GM21825 (cell line): ENCODE data around the gene PERCC1.

ENCODE experiments used
- ATAC-seq: cut with Tn5 transposase; IDR thresholded peaks from one replicate; pipeline ENCODE4 v1.9.1; 2021; ENCODE audit warnings: mild to moderate bottlenecking, moderate library complexity; ENCODE audit not compliant: unreplicated experiment

PERCC1 gene

GRCh38 chr16:1448536-1449116 is 17.7 kb downstream of the PERCC1 start:
- ATAC-seq = no peak

GRCh38 chr16:1449201-1449788 is 18.4 kb downstream of the PERCC1 start:
- ATAC-seq = no peak

GRCh38 chr16:1450218-1450617 is 19.3 kb downstream of the PERCC1 start:
- ATAC-seq = no peak

- no peak for ATAC-seq
Measured at GRCh38 chr16:1450841-1451240, 20.0 kb downstream of the PERCC1 start.

- ATAC-seq = no peak
Measured at GRCh38 chr16:1451702-1452392, 21.0 kb downstream of the PERCC1 start.

- ATAC-seq = no peak
Measured at GRCh38 chr16:1452530-1452929, 21.7 kb downstream of the PERCC1 start.

- ATAC-seq = no peak
Measured at GRCh38 chr16:1453316-1453715, 22.4 kb downstream of the PERCC1 start.

GRCh38 chr16:1454561-1454960 is 23.7 kb downstream of the PERCC1 start:
- no peak for ATAC-seq

GRCh38 chr16:1455190-1456171 is 24.6 kb downstream of the PERCC1 start:
- ATAC-seq = no peak

- no peak for ATAC-seq
Measured at GRCh38 chr16:1456951-1457350, 26.1 kb downstream of the PERCC1 start.

- no peak for ATAC-seq
Measured at GRCh38 chr16:1457489-1458245, 26.8 kb downstream of the PERCC1 start.

- ATAC-seq = no peak
Measured at GRCh38 chr16:1458336-1458976, 27.6 kb downstream of the PERCC1 start.

GRCh38 chr16:1458977-1459341 is 28.1 kb downstream of the PERCC1 start:
- no peak for ATAC-seq

- no peak for ATAC-seq
Measured at GRCh38 chr16:1459967-1460366, 29.1 kb downstream of the PERCC1 start.

GRCh38 chr16:1460602-1461138 is 29.8 kb downstream of the PERCC1 start:
- no peak for ATAC-seq

GRCh38 chr16:1461146-1461545 is 30.3 kb downstream of the PERCC1 start:
- no peak for ATAC-seq

- no peak for ATAC-seq
Measured at GRCh38 chr16:1464196-1464893, 33.5 kb downstream of the PERCC1 start.

- ATAC-seq = no peak
Measured at GRCh38 chr16:1464894-1465566, 34.2 kb downstream of the PERCC1 start.

GRCh38 chr16:1465567-1465915 is 34.7 kb downstream of the PERCC1 start:
- no peak for ATAC-seq
